Esophagus muscularis mucosa (tissue), 4 donors: ENCODE measurements around the gene FOXS1. TPM values are rescaled to one million over a fixed set of nuclear protein-coding genes. Genes with fewer than 3 reads are reported as not detected.

Experiments used
- DNase-seq: peaks from one replicate; pipeline ENCODE4 v3.0.0-alpha.2; 2017; ENCODE audit errors: extremely low spot score
- H3K27ac ChIP-seq, 4 donors: fragments of 200-600 bp; sonication (generic); replicated peaks in 1 of 4; 1 replicate in 3 of 4; 2 replicates in 1 of 4; pipeline ENCODE4 v1.5.1; 2016 to 2019; ENCODE audit warnings: mild to moderate bottlenecking in 1 of 4
- H3K27me3 ChIP-seq, 4 donors: fragments of 200-600 bp; sonication (generic); one replicate each; pipeline versions ENCODE4 v1.5.1 to v1.6.0; 2016 to 2019
- H3K36me3 ChIP-seq, 4 donors: fragments of 200-600 bp; sonication (generic); one replicate each; pipeline ENCODE4 v1.5.1; 2016 to 2019
- H3K4me1 ChIP-seq, 4 donors: fragments of 200-600 bp; sonication (generic); one replicate each; pipeline ENCODE4 v1.5.1; 2016 to 2019
- H3K4me3 ChIP-seq, 4 donors: fragments of 200-600 bp; sonication (generic); 1 replicate in 2 of 4; 2 replicates in 2 of 4; pipeline ENCODE4 v1.5.1; 2016 to 2019; ENCODE audit warnings: mild to moderate bottlenecking in 4 of 4, moderate library complexity in 1 of 4
- H3K9me3 ChIP-seq, 4 donors: fragments of 200-600 bp; sonication (generic); 1 replicate in 3 of 4; 2 replicates in 1 of 4; pipeline ENCODE4 v1.5.1; 2016 to 2019
- CTCF ChIP-seq, 3 experiments: fragments of 200-600 bp in 2 of 3; fragments of 450-650 bp in 1 of 3; sonication (generic) in 2 of 3; IDR thresholded peaks; one replicate each; pipeline ENCODE4 v1.5.1; 2017 to 2019; ENCODE audit warnings: antibody characterized with exemption in 3 of 3, mild to moderate bottlenecking in 2 of 3, moderate library complexity in 1 of 3
- EP300 ChIP-seq: sonication (generic); formaldehyde crosslinking; IDR thresholded peaks from one replicate; pipeline ENCODE4 v1.6.1; 2017; ENCODE audit warnings: antibody characterized with exemption
- POLR2A ChIP-seq: fragments of 450-650 bp; IDR thresholded peaks from one replicate; pipeline ENCODE4 v1.6.1; 2017; ENCODE audit warnings: antibody characterized with exemption, moderate library complexity, mild to moderate bottlenecking, low read depth
- POLR2AphosphoS5 ChIP-seq, 2 donors: sonication (generic); formaldehyde crosslinking; IDR thresholded peaks; one replicate each; pipeline ENCODE4 v1.6.1; 2017; ENCODE audit warnings: antibody characterized with exemption in 2 of 2
- WGBS: methylation state at CpG from one replicate; pipeline ENCODE4 v1.1.5; 2018; 5-methylcytosine and 5-hydroxymethylcytosine counted together
- intact Hi-C: fragments of 100-400 bp; cut with DNase I; formaldehyde crosslinking; loops from one replicate; pipeline ENCODE4 v1.15.1; 2023
- total RNA-seq, 4 donors: library from RNA; depleted of rRNA; stranded (reverse); fragments of >200 nt; gene quantifications; one replicate each; pipeline versions ENCODE4 v1.1.0 to v1.2.1, GENCODE V29; 2016

The FOXS1 gene
- total RNA-seq, 4 donors from 2014 or later, result 0.50 to 3.4 (median 0.87) TPM

DNA sequence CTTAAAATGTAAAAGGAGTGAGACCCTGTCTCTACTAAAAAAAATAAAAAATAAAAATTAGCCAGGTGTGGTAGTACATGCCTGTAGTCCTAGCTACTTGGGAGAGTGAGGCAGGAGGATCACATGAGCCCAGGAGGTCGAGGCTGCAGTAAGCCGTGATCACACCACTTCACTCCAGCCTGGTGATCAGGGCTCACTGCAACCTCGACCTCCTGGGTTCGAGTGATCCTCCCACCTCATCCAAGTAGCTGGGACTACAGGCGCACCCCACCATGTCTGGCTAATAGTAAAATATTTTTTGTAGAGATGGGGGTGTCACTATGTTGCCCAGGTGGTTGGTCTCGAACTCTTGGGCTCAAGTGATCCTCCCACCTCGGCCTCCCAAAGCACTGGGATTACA, 8.1 kb upstream of the FOXS1 start:
- intact Hi-C loops, result loop anchor here (2.0 to 10.0 kb wide), 2 partner anchors 179 to 241 kb away; no protein-coding TSS in a partner anchor
- Histone ChIP-seq H3K4me1 (peaks cover 0 to 7% (median 6%) of the 10 kb centered on the region in 4 donors), H3K27ac (no peak overlapping the region), H3K9me3 (no peaks in the 10 kb centered on the region), H3K27me3 (peaks cover 0 to 88% (median 3%) of the 10 kb centered on the region in 4 donors), H3K36me3 (no peaks in the 10 kb centered on the region), H3K4me3 (no peak overlapping the region)
- WGBS, result 80% methylated on average over 7 of the region's 7 CpGs
- no peak for TF ChIP-seq CTCF (IDR thresholded peaks at IDR 0.05)
- TF ChIP-seq POLR2A, result no peak
- TF ChIP-seq EP300, result no peak
- TF ChIP-seq POLR2AphosphoS5 (IDR thresholded peaks at IDR 0.05), result no peak
- DNase-seq, result no peak

DNA sequence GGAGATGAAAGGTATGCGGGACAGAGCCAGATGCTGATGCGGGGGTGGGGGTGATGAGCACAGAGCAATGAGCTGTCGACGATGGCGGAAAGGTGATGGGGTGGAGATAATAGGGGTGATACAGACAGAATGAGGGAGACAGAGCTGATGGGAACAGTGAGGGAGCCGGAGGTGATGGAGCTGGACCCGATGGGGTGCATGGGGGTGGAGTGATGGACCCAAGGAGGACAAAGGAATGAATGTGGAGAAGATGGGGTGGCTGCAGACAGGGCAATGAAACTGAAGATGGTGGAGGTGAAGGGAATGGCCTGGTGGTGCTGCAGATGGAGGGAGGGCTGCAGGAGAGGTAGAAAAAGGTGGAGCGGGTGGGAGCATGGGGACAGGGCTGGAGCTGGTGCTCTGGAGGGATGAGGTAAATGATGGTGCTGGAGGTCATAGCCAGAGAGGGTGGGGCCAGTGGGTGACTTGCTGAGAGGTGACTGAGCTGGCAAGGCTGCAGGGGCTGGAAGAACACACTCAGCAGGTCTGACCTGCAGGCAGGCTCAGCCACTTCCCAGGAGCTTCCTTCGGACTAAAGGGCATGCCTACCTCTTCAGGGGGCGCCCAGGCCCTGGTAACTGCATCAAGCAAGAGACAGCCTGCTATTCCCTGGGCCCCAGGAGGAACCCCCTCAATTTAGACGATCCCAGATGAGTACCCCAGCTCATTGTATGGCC, 6.0 kb upstream of the FOXS1 start:
- Histone ChIP-seq H3K27ac (no peak overlapping the region), H3K4me3 (no peak overlapping the region), H3K9me3 (no peaks in the 10 kb centered on the region), H3K36me3 (no peaks in the 10 kb centered on the region), H3K27me3 (peaks cover 0 to 71% (median 3%) of the 10 kb centered on the region in 4 donors), H3K4me1 (peaks cover 0 to 7% (median 6%) of the 10 kb centered on the region in 4 donors)
- intact Hi-C loops, result loop anchor here (10.0 kb wide), 1 partner anchor 243 kb away; no protein-coding TSS in a partner anchor
- DNase-seq, result no peak
- TF ChIP-seq POLR2AphosphoS5 (IDR thresholded peaks at IDR 0.05) (no peak), POLR2A (no peak), CTCF (IDR thresholded peaks at IDR 0.05) (no peak), EP300 (no peak)
- WGBS, result 65% methylated on average over 11 of the region's 11 CpGs

DNA sequence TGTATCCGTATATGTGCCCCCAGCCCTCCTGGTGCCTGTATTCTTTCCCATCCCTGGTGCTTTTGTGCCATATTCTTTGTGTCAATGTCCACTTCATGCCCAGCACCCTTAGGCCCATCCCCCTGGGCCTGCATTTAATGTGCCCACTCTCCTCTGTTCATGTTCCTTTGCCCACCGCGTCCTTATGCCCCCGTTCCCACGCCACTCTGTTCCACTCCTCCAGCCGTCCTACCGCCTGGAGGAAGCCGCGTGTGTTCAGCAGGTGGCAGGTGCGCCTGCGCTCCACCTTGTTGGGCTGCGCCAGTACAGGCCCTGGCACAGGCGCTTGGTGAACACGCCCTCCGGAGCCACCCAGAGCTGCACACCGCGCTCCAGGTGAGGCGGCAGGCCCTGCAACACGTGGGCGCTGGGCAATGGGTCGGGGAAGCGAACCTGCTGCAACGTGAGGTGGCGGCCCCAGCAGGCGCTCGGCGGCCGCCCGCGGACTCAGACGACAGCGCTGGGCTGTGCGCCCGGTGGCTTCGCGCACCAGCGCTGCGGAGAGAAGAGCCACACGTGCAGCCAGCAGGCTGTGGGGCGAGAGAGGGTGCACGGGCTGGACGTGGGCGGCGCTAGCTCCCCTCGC, 4.0 kb upstream of the FOXS1 start:
- H3K36me3 ChIP-seq, result no peaks in the 10 kb centered on the region
- H3K4me3 ChIP-seq, result no peak overlapping the region
- intact Hi-C loops, result no loop called here
- H3K27ac ChIP-seq, result no peak overlapping the region
- peaks cover 0 to 54% (median 3%) of the 10 kb centered on the region in 4 donors for H3K27me3 ChIP-seq
- H3K4me1 ChIP-seq, result peaks cover 0 to 16% (median 6%) of the 10 kb centered on the region in 4 donors
- no peak for DNase-seq
- TF ChIP-seq POLR2AphosphoS5 (IDR thresholded peaks at IDR 0.05) (no peak), EP300 (no peak), POLR2A (no peak), CTCF (IDR thresholded peaks at IDR 0.05) (no peak)
- WGBS, result 61% methylated on average over 11 of the region's 45 CpGs
- H3K9me3 ChIP-seq, result no peaks in the 10 kb centered on the region

GRCh38 chr20:31848088-31848999, 2.9 kb upstream of the FOXS1 start:
- intact Hi-C loops, result no loop called here
- no peak overlapping the region for H3K27ac ChIP-seq
- DNase-seq, result no peak
- TF ChIP-seq EP300 (no peak), CTCF (IDR thresholded peaks at IDR 0.05) (no peak), POLR2AphosphoS5 (IDR thresholded peaks at IDR 0.05) (no peak), POLR2A (no peak)
- peaks cover under 1 to 16% (median 6%) of the 10 kb centered on the region in 4 donors for H3K4me1 ChIP-seq
- 83% methylated on average over 20 of the region's 32 CpGs for WGBS
- no peaks in the 10 kb centered on the region for H3K36me3 ChIP-seq
- H3K4me3 ChIP-seq, result no peak overlapping the region
- H3K27me3 ChIP-seq, result peaks cover 0 to 45% (median 3%) of the 10 kb centered on the region in 4 donors
- H3K9me3 ChIP-seq, result no peaks in the 10 kb centered on the region
